Common myeloid progenitor, CD34-positive (primary cell): ENCODE results near the gene WASF1.

ENCODE experiments used
- CTCF ChIA-PET: fragments of 350-600 bp; sonication (Branson Sonifier 250); formaldehyde crosslinking; loops from one replicate; lab custom pipeline; 2021; ENCODE audit warnings: antibody characterized with exemption; lab: Charles Lee
- POLR2A ChIA-PET: fragments of 350-600 bp; sonication (Branson Sonifier 250); formaldehyde crosslinking; loops from one replicate; lab custom pipeline; 2021; ENCODE audit warnings: antibody characterized with exemption; lab: Charles Lee
- DNase-seq, 3 donors: peaks; one replicate each; pipeline versions ENCODE4 v3.0.0 to v3.0.0-alpha.2; 2013
- H3K27ac ChIP-seq, 2 experiments: 1 replicate in 1 of 2; 2 replicates in 1 of 2; pipeline ENCODE4 v1.7.0; 2013; ENCODE audit warnings: inconsistent platforms in 2 of 2, low read length in 2 of 2, mild to moderate bottlenecking in 2 of 2, low read depth in 1 of 2, moderate library complexity in 1 of 2; ENCODE audit not compliant: severe bottlenecking in 2 of 2, insufficient read depth in 1 of 2, poor library complexity in 1 of 2
- H3K27me3 ChIP-seq, 5 experiments: replicated peaks in 2 of 5; 1 replicate in 3 of 5; 2 replicates in 2 of 5; pipeline versions ENCODE4 v1.6.1 to v1.7.0; 2013; ENCODE audit warnings: low read length in 4 of 5, mild to moderate bottlenecking in 2 of 5, moderate library complexity in 2 of 5, inconsistent platforms in 1 of 5; ENCODE audit not compliant: insufficient read depth in 5 of 5, control insufficient read depth in 4 of 5
- H3K36me3 ChIP-seq, 4 experiments: 1 replicate in 2 of 4; 2 replicates in 2 of 4; pipeline versions ENCODE4 v1.6.1 to v1.7.0; 2013; ENCODE audit warnings: low read length in 3 of 4, control low read depth in 1 of 4, mild to moderate bottlenecking in 1 of 4; ENCODE audit not compliant: control insufficient read depth in 4 of 4, insufficient read depth in 4 of 4
- H3K4me1 ChIP-seq, 4 experiments: 1 replicate in 3 of 4; 2 replicates in 1 of 4; pipeline versions ENCODE4 v1.6.1 to v1.7.1; 2013; ENCODE audit warnings: low read length in 3 of 4, mild to moderate bottlenecking in 3 of 4, control low read depth in 1 of 4, inconsistent platforms in 1 of 4, moderate library complexity in 1 of 4; ENCODE audit not compliant: control insufficient read depth in 4 of 4, insufficient read depth in 4 of 4; ENCODE audit errors: control extremely low read depth in 1 of 4
- H3K4me3 ChIP-seq, 7 experiments: 1 replicate in 4 of 7; 2 replicates in 3 of 7; pipeline versions ENCODE4 v1.5.1 to v1.7.0; 2013; ENCODE audit warnings: mild to moderate bottlenecking in 7 of 7, low read length in 6 of 7, moderate library complexity in 6 of 7, inconsistent platforms in 2 of 7, low read depth in 2 of 7, control low read depth in 1 of 7; ENCODE audit not compliant: insufficient read depth in 4 of 7, control insufficient read depth in 1 of 7; ENCODE audit errors: extremely low read depth in 1 of 7
- H3K9me3 ChIP-seq, 5 experiments: 1 replicate in 4 of 5; 2 replicates in 1 of 5; pipeline versions ENCODE4 v1.6.1 to v1.7.1; 2013; ENCODE audit warnings: low read length in 4 of 5, mild to moderate bottlenecking in 2 of 5, inconsistent platforms in 1 of 5, low read depth in 1 of 5, moderate library complexity in 1 of 5; ENCODE audit not compliant: control insufficient read depth in 4 of 5, insufficient read depth in 2 of 5; ENCODE audit errors: control extremely low read depth in 1 of 5
- WGBS: methylation state at CpG from one replicate; pipeline ENCODE4 v1.1.5; 2013; ENCODE audit not compliant: insufficient coverage; 5-methylcytosine and 5-hydroxymethylcytosine counted together

The WASF1 gene

GRCh38 chr6:110178626-110179405 is 654 bp downstream of the WASF1 start:
- WGBS, result 0% methylated on average over 51 of the region's 66 CpGs

GRCh38 chr6:110173506-110174132 is 5.9 kb downstream of the WASF1 start:
- no peak for DNase-seq
- peaks cover 0 to 14% (median 9%) of the 10 kb centered on the region in 4 experiments for H3K4me1 ChIP-seq
- no peaks in the 10 kb centered on the region for H3K36me3 ChIP-seq
- no peaks in the 10 kb centered on the region for H3K9me3 ChIP-seq
- H3K27me3 ChIP-seq, result no peaks in the 10 kb centered on the region
- H3K27ac ChIP-seq, result no peak overlapping the region
- CTCF ChIA-PET, result interaction anchor here (5.6 kb wide), 1 partner anchor 217 kb away, joined by 28 read pairs; no protein-coding TSS in a partner anchor
- POLR2A ChIA-PET, result no interaction called here
- no peak overlapping the region for H3K4me3 ChIP-seq
- 100% methylated on average over 3 of the region's 4 CpGs for WGBS

More at GRCh38 chr6:110178626-110179405, 654 bp downstream of the WASF1 start:
- Histone ChIP-seq H3K9me3 (no peaks in the 10 kb centered on the region), H3K27me3 (no peaks in the 10 kb centered on the region), H3K4me3 (peak overlapping the region; percentile 85 to 100 (median 97)), H3K36me3 (peaks cover 0 to 7% (median 3%) of the 10 kb centered on the region in 4 experiments), H3K27ac (peak overlapping the region; percentile 39 to 68), H3K4me1 (peaks cover 17 to 43% (median 29%) of the 10 kb centered on the region in 4 experiments)
- POLR2A ChIA-PET, result interaction anchor here (1.8 kb wide), 1 partner anchor 211 kb away, joined by 6 read pairs; no protein-coding TSS in a partner anchor
- DNase-seq, result peak; percentile 75 to 83 (median 78)
- CTCF ChIA-PET, result interaction anchor here (1.2 to 5.6 kb wide), 6 partner anchors 36 to 248 kb away, joined by 3 to 28 read pairs (median 5); no protein-coding TSS in a partner anchor

GRCh38 chr6:110170081-110170480 is 9.4 kb downstream of the WASF1 start:
- CTCF ChIA-PET, result interaction anchor here (1.0 kb wide), 1 partner anchor 220 kb away, joined by 3 read pairs; no protein-coding TSS in a partner anchor
- no peaks in the 10 kb centered on the region for H3K9me3 ChIP-seq

GRCh38 chr6:110158479-110158878 is 21.0 kb downstream of the WASF1 start:
- DNase-seq, result no peak
- Histone ChIP-seq H3K4me3 (no peak overlapping the region), H3K27me3 (no peaks in the 10 kb centered on the region), H3K4me1 (no peaks in the 10 kb centered on the region), H3K27ac (no peak overlapping the region), H3K9me3 (no peaks in the 10 kb centered on the region), H3K36me3 (peaks cover 0 to 2% (median 0%) of the 10 kb centered on the region in 4 experiments)
- no CpG with 5 or more reads among the region's 1 CpG for WGBS
- ChIA-PET POLR2A (no interaction called here), CTCF (no interaction called here)

More at GRCh38 chr6:110170081-110170480, 9.4 kb downstream of the WASF1 start:
- Histone ChIP-seq H3K4me1 (no peaks in the 10 kb centered on the region), H3K36me3 (no peaks in the 10 kb centered on the region), H3K27me3 (no peaks in the 10 kb centered on the region), H3K27ac (no peak overlapping the region), H3K4me3 (no peak overlapping the region)
- no peak for DNase-seq
- POLR2A ChIA-PET, result no interaction called here
- WGBS, result no CpG with 5 or more reads among the region's 2 CpGs

- Histone ChIP-seq H3K27me3 (no peaks in the 10 kb centered on the region), H3K4me3 (no peak overlapping the region), H3K4me1 (peaks cover 0 to 14% (median 9%) of the 10 kb centered on the region in 4 experiments), H3K27ac (no peak overlapping the region), H3K36me3 (no peaks in the 10 kb centered on the region), H3K9me3 (no peaks in the 10 kb centered on the region)
- CTCF ChIA-PET, result interaction anchor here (0.6 kb wide), 1 partner anchor 74 kb away, joined by 4 read pairs; no protein-coding TSS in a partner anchor
- 94% methylated on average over 2 of the region's 3 CpGs for WGBS
- DNase-seq, result peak in 2 of 3 donors; percentile 47 to 57
- POLR2A ChIA-PET, result no interaction called here
Measured at GRCh38 chr6:110147870-110148269, 31.6 kb downstream of the WASF1 start.

- DNase-seq, result no peak
- Histone ChIP-seq H3K4me1 (no peaks in the 10 kb centered on the region), H3K4me3 (no peak overlapping the region), H3K9me3 (peaks cover 3 to 19% (median 12%) of the 10 kb centered on the region in 5 experiments), H3K36me3 (peaks cover 0 to 20% (median 9%) of the 10 kb centered on the region in 4 experiments), H3K27me3 (no peaks in the 10 kb centered on the region), H3K27ac (no peak overlapping the region)
- CTCF ChIA-PET, result no interaction called here
- 100% methylated on average over 1 of the region's 2 CpGs for WGBS
- POLR2A ChIA-PET, result no interaction called here
Measured at GRCh38 chr6:110140650-110141049, 38.8 kb downstream of the WASF1 start.
